Measurements from ENCODE around the gene SEPTIN10. TPM values are rescaled to one million over a fixed set of nuclear protein-coding genes. Genes with fewer than 3 reads are reported as not detected.

Gene SEPTIN10
- total RNA-seq, 1 donor from 2014 or later = 72.6 TPM

- ATAC-seq = no peak
These were observed 119.4 kb downstream of the SEPTIN10 start for GRCh38 chr2:109494351-109494750.

DNA sequence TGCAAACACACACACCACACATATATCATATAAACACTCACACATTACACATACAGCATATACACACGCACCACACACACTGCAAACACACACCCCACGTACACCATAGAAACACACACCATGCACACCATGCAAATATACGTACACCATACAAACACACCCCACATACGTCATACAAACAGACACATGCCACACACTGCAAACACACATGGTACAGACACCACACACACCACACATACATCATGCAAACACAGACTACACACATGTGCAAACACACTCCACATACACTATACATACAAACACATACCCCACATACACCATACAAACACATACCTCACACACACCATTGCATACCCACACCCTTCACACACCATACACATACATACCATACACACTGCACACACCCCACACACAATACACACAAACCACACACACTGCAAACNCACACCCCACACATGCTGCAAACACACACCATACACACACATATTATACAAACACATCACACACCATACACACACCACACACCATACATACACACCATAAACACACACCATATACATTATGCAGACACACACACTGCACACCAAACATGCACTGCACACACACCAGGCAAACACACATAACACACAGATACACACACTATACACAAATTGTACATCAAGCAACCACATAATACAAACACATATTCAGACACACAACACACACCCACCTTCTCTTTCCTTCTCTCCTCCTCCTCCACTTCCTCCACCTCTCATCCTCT is 120.4 kb downstream of the SEPTIN10 start:
- no peak for ATAC-seq

Other genes with a start within 250 kb of the SEPTIN10 start
- gene SOWAHC, start 398 bp upstream of the SEPTIN10 start, total RNA-seq = 46.2 TPM
- 16.1 TPM for gene RGPD5, start 180.3 kb upstream of the SEPTIN10 start, total RNA-seq